ENCODE results near the gene ACTR3. TPM values are rescaled to one million over a fixed set of nuclear protein-coding genes. Genes with fewer than 3 reads are reported as not detected.

Gene ACTR3
- total and polyA plus RNA-seq, 2 of the 8 experiments (the other 6 are each of a cell fraction or from before 2014, with no cell fraction given), result 51.7 to 184 TPM

DNA sequence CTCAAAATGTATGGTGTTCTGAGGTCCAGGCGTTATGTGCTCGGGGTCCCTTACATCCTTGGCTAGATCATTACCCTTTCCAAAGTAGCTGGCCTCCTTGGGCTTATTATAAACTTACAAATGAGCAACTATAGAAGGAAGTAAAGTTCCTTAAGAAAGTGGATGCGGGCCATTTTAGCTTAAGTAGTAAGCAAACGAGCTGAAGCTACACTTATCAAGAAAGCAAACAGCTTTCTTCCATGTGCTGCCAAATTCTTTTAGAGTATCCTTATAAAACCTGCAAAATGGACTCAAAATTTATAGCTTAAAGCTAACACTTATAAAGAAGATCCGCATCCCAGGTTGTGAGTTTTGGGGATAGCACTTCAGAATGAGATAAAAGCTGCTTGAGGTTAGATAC lies 75.3 kb downstream of the ACTR3 start:
- H2BK12ac ChIP-seq (ENCODE audit: low read depth, low read length), result no peak overlapping the region
- no peak overlapping the region for H3K18ac ChIP-seq (ENCODE audit: extremely low read depth, low read length)
- H3K79me1 ChIP-seq (ENCODE audit: low read depth, low read length), result no peaks in the 10 kb centered on the region
- CTCF ChIA-PET (ENCODE audit: partially characterized antibody), result interaction anchor here (0.6 to 2.9 kb wide), 21 partner anchors 9 to 586 kb away, joined by 3 to 18 read pairs (median 4); no protein-coding TSS in a partner anchor
- no peak overlapping the region for H2AFZ ChIP-seq (ENCODE audit: low read length)
- H3K4me3 ChIP-seq (ENCODE audit: extremely low read depth in 1 of 4, insufficient read depth in 2 of 4, low read depth in 3 of 4, low read length in 4 of 4), result no peak overlapping the region
- no peak overlapping the region for H2AK5ac ChIP-seq (ENCODE audit: low read depth, low read length)
- H3K9me3 ChIP-seq (ENCODE audit: insufficient read depth in 2 of 2, low read depth in 1 of 2, low read length in 1 of 2), result no peaks in the 10 kb centered on the region
- H3K23me2 ChIP-seq (ENCODE audit: low read depth, low read length), result no peaks in the 10 kb centered on the region
- no peak overlapping the region for H2BK15ac ChIP-seq (ENCODE audit: low read length)
- H4K91ac ChIP-seq (replicated peaks; ENCODE audit: insufficient read length, low read length), result no peak overlapping the region
- POLR2A ChIA-PET (ENCODE audit: partially characterized antibody), result no interaction called here
- no peaks in the 10 kb centered on the region for H3K4me1 ChIP-seq (replicated peaks in 1 of 4; ENCODE audit: control insufficient read depth in 3 of 4, insufficient read depth in 4 of 4, low read length in 3 of 4)
- H3K36me3 ChIP-seq (ENCODE audit: control insufficient read depth in 2 of 4, insufficient read depth in 4 of 4, low read length in 3 of 4), result no peaks in the 10 kb centered on the region
- H4K20me1 ChIP-seq (replicated peaks in 1 of 2; ENCODE audit: control insufficient read depth in 1 of 2, insufficient read depth in 2 of 2, low read length in 2 of 2), result no peaks in the 10 kb centered on the region
- peaks cover 0 to 1% (median 0%) of the 10 kb centered on the region in 4 experiments; a peak in 1 of 7 replicates for H3K27me3 ChIP-seq (replicated peaks in 1 of 4; ENCODE audit: control insufficient read depth in 3 of 4, extremely low read depth in 1 of 4, insufficient read depth in 3 of 4, low read length in 3 of 4)
- no peak overlapping the region for H2BK5ac ChIP-seq (ENCODE audit: low read depth, low read length)
- H3K4ac ChIP-seq (replicated peaks; ENCODE audit: insufficient read length, low read depth, low read length), result no peak overlapping the region
- 97% methylated on average over 5 of the region's 5 CpGs; no CpG with 5 or more reads in 1 of the 2 experiments for WGBS, 2 experiments (ENCODE audit: extremely low coverage in 1 of 2, insufficient coverage in 1 of 2, insufficient read length in 1 of 2, insufficient replicate concordance in 2 of 2, low coverage in 1 of 2, low lambda C conversion rate in 2 of 2, missing lambda C conversion rate in 1 of 2)
- H4K8ac ChIP-seq (ENCODE audit: extremely low read depth, insufficient read depth, low read length), result no peak overlapping the region
- TF ChIP-seq TCF12 (IDR thresholded peaks at IDR 0.05; ENCODE audit: low read depth, low read length) (no peak), RNF2 (IDR thresholded peaks at IDR 0.05; ENCODE audit: borderline replicate concordance, low read depth, low read length, missing control alignments, poor library complexity, severe bottlenecking) (no peak), TEAD4 (IDR thresholded peaks at IDR 0.05; ENCODE audit: low read depth, low read length) (no peak), SRF (IDR thresholded peaks at IDR 0.05; ENCODE audit: low read depth, low read length) (no peak)
- no peak overlapping the region for H3K23ac ChIP-seq (ENCODE audit: insufficient read length)
- no peak for FAIRE-seq
- no peak overlapping the region for H3K4me2 ChIP-seq (ENCODE audit: insufficient read depth in 1 of 2, low read depth in 2 of 2, low read length in 2 of 2)
- H2BK120ac ChIP-seq (replicated peaks; ENCODE audit: low read depth, low read length), result no peak overlapping the region
- no peak overlapping the region for H3K56ac ChIP-seq (replicated peaks; ENCODE audit: insufficient read length, low read depth, low read length)
- no peak overlapping the region for H4K5ac ChIP-seq (ENCODE audit: insufficient read length, low read depth, low read length)
- no peak overlapping the region for H3K9ac ChIP-seq (replicated peaks in 1 of 4; ENCODE audit: extremely low read depth in 1 of 4, low read depth in 3 of 4, low read length in 3 of 4)
- no peaks in the 10 kb centered on the region for H3K79me2 ChIP-seq (ENCODE audit: control insufficient read depth in 1 of 2, insufficient read depth in 2 of 2, low read length in 2 of 2)
- no peak for DNase-seq (ENCODE audit: low read depth in 1 of 2, low spot score in 2 of 2)
- H2BK20ac ChIP-seq (ENCODE audit: low read length), result no peak overlapping the region
- H3K27ac ChIP-seq (ENCODE audit: low read depth, low read length), result no peak overlapping the region
- no peak overlapping the region for H3K14ac ChIP-seq (ENCODE audit: insufficient read length)
